LHCN-M2 (cell line): ENCODE data around the gene ECHDC3. TPM values are rescaled to one million over a fixed set of nuclear protein-coding genes. Genes with fewer than 3 reads are reported as not detected.
"Not testable (repeated sequence)": the region's sequence is repeated elsewhere in the genome, so short reads cannot be mapped to it uniquely, and the experiment has no call there.

Experiments
- DNase-seq: peaks from one replicate; pipeline ENCODE4 v3.0.0-alpha.2; 2012; ENCODE audit warnings: low read depth
- polyA plus RNA-seq: library from polyadenylated mRNA; unstranded; fragments of >200 nt; gene quantifications from one replicate; pipeline ENCODE4 v1.2.1, GENCODE V29; 2012; ENCODE audit warnings: missing spikeins
- total RNA-seq: library from RNA; depleted of rRNA; stranded (reverse); fragments of >200 nt; gene quantifications from 2 replicates; pipeline ENCODE4 v1.2.3, GENCODE V29; 2014; rRNA removed

Gene ECHDC3, protein sequence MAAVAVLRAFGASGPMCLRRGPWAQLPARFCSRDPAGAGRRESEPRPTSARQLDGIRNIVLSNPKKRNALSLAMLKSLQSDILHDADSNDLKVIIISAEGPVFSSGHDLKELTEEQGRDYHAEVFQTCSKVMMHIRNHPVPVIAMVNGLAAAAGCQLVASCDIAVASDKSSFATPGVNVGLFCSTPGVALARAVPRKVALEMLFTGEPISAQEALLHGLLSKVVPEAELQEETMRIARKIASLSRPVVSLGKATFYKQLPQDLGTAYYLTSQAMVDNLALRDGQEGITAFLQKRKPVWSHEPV
- 3.2 and 6.5 TPM in 2 replicates for total RNA-seq
- polyA plus RNA-seq, result 1.5 TPM

- peak; percentile 13 for DNase-seq
These were observed at the start of gene ECHDC3 for GRCh38 chr10:11742009-11742778. ECHDC3 (plus strand) TSS chr10:11742382; CDS start chr10:11742577, 195 bp downstream.

- no peak for DNase-seq
These were observed 48.8 kb upstream of the ECHDC3 start for GRCh38 chr10:11693376-11693775.

DNA sequence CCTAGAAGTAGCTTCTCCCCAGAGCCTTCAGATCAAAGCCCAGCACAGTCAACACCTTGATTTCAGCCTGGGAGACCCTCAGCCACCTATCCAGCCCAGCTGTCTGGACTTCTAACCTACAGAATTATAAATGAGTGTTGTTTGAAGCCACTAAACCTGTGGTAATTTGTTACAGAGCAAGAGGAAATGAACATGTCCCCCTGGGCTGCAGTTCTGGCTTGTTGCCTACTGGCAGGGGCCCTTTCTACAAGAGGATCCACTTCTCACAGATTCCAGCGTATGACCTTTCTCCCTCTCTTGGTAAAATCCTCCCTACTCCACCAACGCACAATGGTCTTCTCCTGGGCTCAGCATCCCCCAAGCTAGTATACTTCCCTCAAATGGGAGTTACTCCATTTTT, 46.4 kb upstream of the ECHDC3 start:
- no peak for DNase-seq

GRCh38 chr10:11697718-11698527, 44.3 kb upstream of the ECHDC3 start:
- no peak for DNase-seq

DNA sequence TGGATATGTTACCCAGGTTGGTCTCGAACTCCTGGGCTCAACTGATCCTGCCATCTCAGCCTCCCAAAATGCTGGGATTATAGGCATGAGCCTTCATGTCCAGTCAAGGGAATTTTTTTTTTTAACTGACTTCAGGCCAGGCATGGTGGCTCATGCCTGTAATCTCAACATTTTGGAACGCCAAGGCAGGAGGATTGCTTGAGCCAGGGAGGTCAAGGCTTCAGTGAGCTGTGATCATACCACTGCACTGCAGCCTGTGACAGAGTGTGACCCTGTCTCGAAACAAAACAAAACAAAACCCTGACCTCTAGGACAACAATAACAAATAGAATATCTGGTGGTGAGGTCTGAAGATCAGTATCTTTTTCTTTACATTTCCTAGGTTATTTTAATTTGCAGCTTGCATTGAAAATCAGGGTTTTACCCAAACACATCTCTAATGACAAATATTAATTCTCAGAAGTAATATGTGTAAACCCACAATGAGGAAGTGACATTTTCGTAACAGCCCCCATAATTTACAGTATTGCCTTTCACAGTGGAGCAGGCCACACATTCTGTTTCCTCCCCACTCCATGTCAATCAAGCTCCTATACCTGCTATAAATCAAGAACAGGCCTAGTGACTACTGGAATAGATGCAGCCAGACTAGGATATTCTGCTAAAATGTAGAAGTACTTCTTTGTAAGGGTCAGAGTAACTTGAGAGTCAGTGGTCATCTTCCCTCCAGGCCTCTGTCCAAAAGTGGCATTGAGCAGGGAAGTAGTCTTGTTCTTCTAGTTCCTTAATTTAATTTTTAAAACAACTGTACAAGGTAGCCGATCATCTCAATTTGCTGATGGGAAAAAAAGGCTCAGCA, 43.3 kb upstream of the ECHDC3 start:
- no peak for DNase-seq

DNA sequence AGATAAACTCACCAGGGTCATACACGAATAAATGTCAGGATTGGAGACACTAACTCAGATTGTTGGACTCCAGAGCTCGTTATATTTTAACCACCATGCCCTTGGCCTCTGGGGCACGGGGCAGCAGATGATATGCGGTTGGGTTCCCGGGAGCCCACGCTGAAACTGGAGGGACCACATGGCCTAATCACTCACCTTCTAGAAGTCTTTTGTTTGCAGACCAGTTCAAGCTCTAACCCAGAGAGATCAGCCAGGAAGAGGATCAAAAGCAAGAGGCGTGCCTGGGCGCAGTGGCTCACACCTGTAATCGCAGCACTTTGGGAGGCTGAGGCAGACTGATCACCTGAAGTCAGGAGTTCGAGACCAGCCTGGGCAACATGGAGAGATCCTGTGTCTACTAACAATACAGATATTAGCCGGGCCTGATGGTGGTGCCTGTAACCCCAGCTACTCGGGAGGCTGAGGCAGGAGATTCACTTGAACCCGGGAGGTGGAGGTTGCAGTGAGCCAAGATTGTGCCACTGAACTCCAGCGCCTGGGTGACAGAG, 42.6 kb upstream of the ECHDC3 start:
- no peak for DNase-seq

GRCh38 chr10:11700539-11700938, 41.6 kb upstream of the ECHDC3 start:
- DNase-seq, result no peak

- no peak for DNase-seq
These were observed 40.6 kb upstream of the ECHDC3 start for GRCh38 chr10:11701451-11702095.

GRCh38 chr10:11702264-11702663, 39.9 kb upstream of the ECHDC3 start:
- no peak for DNase-seq

GRCh38 chr10:11704092-11704491, 38.1 kb upstream of the ECHDC3 start:
- no peak for DNase-seq

- peak; percentile 37 for DNase-seq
These were observed 36.5 kb upstream of the ECHDC3 start for GRCh38 chr10:11705722-11706121.

GRCh38 chr10:11706895-11707567, 35.2 kb upstream of the ECHDC3 start:
- no peak for DNase-seq

DNA sequence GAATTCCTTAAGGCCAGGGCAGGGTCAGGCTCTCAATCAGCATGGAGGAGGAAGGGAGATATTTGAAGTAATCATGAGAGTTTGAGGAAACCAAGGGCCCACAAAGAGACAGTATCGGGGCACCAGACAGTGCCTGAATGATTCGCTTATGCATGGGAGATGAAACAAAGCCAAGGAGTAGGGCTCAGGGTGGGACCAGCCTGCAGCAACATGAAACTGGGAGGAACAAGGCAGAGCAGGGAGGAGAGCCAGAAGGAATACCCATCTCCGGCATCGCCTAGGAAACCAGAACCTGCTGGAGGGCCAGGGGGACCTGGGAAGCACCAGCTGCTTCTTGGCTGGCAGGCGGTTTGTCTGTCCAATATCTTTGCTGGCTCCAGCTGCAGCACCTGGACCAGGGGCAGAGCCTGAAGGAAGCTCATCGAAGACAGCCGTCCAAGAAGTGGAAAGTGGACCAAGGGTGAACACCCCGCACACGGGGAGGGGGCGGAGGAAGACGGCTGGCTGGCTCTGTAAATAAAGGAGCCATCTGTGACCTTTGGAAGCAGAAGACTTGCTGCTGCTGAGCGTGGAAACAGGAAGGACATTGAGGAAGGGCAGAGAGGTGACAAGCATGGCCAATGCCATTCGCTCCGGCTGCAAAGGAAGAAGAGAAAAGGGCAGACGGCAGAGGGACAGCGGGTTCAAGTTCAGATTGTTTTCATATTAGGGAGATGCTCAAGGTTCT, 34.4 kb upstream of the ECHDC3 start:
- DNase-seq, result no peak

GRCh38 chr10:11708801-11709200, 33.4 kb upstream of the ECHDC3 start:
- DNase-seq, result not testable (repeated sequence)

DNA sequence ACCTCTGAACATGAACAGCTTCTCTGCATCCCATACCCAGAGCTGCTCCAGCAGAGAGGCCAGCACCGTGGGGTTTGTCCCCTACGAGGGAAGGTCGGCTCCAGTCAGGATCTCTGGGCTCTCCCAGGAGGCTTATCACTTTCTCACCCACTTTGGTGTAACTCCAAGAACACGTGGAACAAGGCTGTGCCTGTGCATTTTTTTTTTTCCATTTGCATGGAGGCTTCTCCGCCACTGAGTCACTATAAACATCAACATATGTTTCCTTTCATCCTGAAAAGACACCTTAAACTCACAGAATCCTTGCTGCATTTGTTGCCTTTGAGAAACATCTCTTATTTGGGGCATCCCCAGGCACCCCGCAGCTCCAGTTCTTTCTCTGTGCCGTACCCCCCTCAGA, 29.4 kb upstream of the ECHDC3 start:
- DNase-seq, result no peak

GRCh38 chr10:11713186-11713743, 28.9 kb upstream of the ECHDC3 start:
- DNase-seq, result no peak

DNA sequence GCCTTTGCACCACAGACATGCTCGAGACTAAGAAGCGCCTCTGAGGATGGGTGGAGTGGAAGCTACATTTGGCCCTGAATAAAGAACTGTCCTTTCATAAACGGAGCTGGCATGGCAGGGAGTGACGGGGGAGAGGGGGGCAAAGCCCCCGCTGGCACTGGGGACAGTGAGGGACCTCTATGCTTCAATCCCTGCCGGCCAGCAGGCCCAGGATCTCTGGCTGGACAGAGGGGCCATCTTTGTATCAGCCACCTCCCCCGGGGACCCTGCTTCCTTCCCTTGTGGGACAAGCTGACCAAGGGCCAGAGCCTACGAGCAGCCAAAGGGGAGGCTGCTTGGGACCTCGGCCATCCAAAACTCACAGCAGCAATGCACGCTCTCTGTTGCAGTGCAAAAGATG, 28.2 kb upstream of the ECHDC3 start:
- no peak for DNase-seq

GRCh38 chr10:11714750-11715365, 27.3 kb upstream of the ECHDC3 start:
- DNase-seq, result no peak
